Mammary epithelial cell (primary cell): ENCODE data around the gene INPP4A.

Experiments used
- EZH2 ChIP-seq: IDR thresholded peaks from 2 replicates; pipeline ENCODE4 v1.6.1; 2012; ENCODE audit warnings: low read length, inconsistent platforms, borderline replicate concordance
- TF ChIP-seq, protein P1 (sequence below), 2 donors: IDR thresholded peaks in 1 of 2; conservative IDR thresholded peaks in 1 of 2; 2 replicates each; pipeline ENCODE4 v1.5.1; 2011 to 2012; ENCODE audit warnings: inconsistent platforms in 2 of 2, low read length in 2 of 2, mild to moderate bottlenecking in 2 of 2, control low read depth in 1 of 2, low read depth in 1 of 2; ENCODE audit not compliant: insufficient read depth in 1 of 2; ENCODE audit errors: extremely low read depth in 1 of 2

DNA sequence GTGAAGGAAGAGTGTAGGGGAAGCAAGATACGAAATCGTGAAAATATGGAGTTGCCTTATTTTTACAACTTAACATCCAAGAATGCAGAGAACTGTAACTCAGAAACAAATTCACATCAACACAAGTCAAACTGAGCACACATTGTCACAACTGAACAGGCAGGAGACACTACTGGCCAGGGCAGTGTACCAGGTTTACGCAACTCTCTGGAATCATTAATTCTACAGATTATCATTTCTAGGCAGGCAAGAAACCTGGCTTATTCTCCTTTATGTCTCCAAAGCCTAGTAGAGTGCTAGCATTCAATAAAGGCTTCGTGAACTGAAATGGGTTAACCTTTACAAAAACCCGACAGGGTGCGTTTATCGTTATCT is 163.1 kb downstream of the INPP4A start:
- TF ChIP-seq, protein P1, sequence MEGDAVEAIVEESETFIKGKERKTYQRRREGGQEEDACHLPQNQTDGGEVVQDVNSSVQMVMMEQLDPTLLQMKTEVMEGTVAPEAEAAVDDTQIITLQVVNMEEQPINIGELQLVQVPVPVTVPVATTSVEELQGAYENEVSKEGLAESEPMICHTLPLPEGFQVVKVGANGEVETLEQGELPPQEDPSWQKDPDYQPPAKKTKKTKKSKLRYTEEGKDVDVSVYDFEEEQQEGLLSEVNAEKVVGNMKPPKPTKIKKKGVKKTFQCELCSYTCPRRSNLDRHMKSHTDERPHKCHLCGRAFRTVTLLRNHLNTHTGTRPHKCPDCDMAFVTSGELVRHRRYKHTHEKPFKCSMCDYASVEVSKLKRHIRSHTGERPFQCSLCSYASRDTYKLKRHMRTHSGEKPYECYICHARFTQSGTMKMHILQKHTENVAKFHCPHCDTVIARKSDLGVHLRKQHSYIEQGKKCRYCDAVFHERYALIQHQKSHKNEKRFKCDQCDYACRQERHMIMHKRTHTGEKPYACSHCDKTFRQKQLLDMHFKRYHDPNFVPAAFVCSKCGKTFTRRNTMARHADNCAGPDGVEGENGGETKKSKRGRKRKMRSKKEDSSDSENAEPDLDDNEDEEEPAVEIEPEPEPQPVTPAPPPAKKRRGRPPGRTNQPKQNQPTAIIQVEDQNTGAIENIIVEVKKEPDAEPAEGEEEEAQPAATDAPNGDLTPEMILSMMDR (conservative IDR thresholded peaks at IDR 0.05 in 1 of 2, IDR thresholded peaks at IDR 0.05 in 1 of 2; ENCODE audit: extremely low read depth in 1 of 2, insufficient read depth in 1 of 2, low read depth in 1 of 2, low read length in 2 of 2), result no peak
- TF ChIP-seq EZH2, result no peak
